Kidney epithelial cell (primary cell): ENCODE data around the gene GNG12. TPM values are rescaled to one million over a fixed set of nuclear protein-coding genes. Genes with fewer than 3 reads are reported as not detected.

Experiments used
- DNase-seq: peaks from one replicate; pipeline ENCODE4 v3.0.0-alpha.2; 2010; ENCODE audit warnings: low read depth
- H3K27me3 ChIP-seq: 2 replicates; pipeline ENCODE4 v1.6.0; 2011; ENCODE audit warnings: low read length; ENCODE audit not compliant: control insufficient read depth, insufficient read depth
- H3K36me3 ChIP-seq: 2 replicates; pipeline ENCODE4 v1.5.1; 2011; ENCODE audit warnings: low read length; ENCODE audit not compliant: control insufficient read depth, insufficient read depth
- H3K4me3 ChIP-seq: 2 replicates; pipeline ENCODE4 v1.5.1; 2011; ENCODE audit warnings: low read depth, mild to moderate bottlenecking, control low read depth, low read length
- total RNA-seq: library from RNA; depleted of rRNA; stranded (reverse); fragments of >200 nt; gene quantifications from 2 replicates; pipeline ENCODE4 v1.2.3, GENCODE V29; 2015
- TF ChIP-seq, protein P1 (sequence below): IDR thresholded peaks from 2 replicates; pipeline ENCODE4 v1.5.1; 2011; ENCODE audit warnings: mild to moderate bottlenecking, moderate library complexity, low read length, control low read depth, inconsistent platforms; ENCODE audit not compliant: insufficient read depth, poor library complexity, severe bottlenecking

Gene GNG12
- total RNA-seq, 1 donor from 2014 or later: 85.7 TPM

DNA sequence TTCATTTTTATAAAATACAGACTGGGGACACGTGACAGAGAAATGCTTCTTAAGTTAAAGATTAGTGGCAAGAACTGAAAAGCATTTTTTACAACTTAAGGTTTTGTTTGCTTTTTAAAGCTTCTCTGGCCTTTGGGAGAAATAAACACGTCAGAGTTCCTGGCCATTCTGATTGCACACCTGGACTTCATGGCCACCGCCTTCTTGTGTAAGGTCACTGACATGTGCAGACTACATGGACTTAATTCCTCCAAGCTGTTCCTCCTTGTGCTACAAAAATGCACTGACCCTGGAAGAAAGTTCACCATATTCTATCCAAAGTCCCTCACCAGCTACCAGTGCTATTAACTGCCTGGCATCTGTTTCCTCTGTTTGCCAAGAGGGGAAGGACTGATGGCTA is 92.1 kb downstream of the GNG12 start:
- TF ChIP-seq, protein P1, sequence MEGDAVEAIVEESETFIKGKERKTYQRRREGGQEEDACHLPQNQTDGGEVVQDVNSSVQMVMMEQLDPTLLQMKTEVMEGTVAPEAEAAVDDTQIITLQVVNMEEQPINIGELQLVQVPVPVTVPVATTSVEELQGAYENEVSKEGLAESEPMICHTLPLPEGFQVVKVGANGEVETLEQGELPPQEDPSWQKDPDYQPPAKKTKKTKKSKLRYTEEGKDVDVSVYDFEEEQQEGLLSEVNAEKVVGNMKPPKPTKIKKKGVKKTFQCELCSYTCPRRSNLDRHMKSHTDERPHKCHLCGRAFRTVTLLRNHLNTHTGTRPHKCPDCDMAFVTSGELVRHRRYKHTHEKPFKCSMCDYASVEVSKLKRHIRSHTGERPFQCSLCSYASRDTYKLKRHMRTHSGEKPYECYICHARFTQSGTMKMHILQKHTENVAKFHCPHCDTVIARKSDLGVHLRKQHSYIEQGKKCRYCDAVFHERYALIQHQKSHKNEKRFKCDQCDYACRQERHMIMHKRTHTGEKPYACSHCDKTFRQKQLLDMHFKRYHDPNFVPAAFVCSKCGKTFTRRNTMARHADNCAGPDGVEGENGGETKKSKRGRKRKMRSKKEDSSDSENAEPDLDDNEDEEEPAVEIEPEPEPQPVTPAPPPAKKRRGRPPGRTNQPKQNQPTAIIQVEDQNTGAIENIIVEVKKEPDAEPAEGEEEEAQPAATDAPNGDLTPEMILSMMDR: no peak
- Histone ChIP-seq H3K27me3 (no peaks in the 10 kb centered on the region), H3K36me3 (no peaks in the 10 kb centered on the region), H3K4me3 (no peak overlapping the region)
- no peak for DNase-seq

DNA sequence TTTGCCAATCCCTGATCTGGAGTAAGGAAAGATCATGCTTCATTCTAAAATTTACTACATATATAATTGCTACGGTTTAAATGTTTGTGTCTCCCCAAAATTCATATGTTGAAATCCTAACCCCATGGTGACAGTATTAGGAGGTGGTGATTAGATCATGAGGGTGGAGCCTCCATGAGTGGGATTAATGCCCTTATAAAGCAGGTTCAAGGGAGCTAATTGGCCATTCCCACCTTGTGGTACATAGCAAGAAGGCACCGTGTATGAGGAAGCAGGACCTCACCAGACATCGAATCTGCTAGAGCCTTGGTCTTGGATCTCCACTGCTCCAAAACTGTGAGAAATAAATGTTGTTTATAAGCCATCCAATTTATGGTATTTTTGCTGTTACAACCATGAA is 92.7 kb downstream of the GNG12 start:
- H3K4me3 ChIP-seq: no peak overlapping the region
- no peak for DNase-seq

DNA sequence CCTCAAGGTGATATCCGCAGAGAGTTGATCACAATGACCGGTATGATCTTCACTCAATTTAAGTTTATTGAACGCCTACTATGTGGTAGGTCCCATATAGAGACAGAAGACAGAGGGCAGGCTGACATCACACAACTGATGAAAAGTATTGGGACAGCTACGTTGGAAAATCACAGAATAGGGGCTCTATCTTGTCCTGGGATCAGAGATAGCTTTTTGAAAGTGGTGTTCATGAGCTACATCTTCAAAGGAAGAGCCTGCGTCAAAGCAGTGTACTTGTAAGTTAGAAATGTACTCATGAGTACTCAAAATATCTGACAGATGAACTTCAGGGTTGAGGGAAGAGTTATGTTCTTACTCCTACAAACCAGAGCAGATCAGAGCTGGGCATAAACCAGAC is 93.9 kb downstream of the GNG12 start:
- H3K27me3 ChIP-seq: no peaks in the 10 kb centered on the region
- TF ChIP-seq, protein P1: no peak

More for the DNA sequence above, 92.7 kb downstream of the GNG12 start:
- TF ChIP-seq, protein P1: no peak
- Histone ChIP-seq H3K36me3 (no peaks in the 10 kb centered on the region), H3K27me3 (no peaks in the 10 kb centered on the region)

DNA sequence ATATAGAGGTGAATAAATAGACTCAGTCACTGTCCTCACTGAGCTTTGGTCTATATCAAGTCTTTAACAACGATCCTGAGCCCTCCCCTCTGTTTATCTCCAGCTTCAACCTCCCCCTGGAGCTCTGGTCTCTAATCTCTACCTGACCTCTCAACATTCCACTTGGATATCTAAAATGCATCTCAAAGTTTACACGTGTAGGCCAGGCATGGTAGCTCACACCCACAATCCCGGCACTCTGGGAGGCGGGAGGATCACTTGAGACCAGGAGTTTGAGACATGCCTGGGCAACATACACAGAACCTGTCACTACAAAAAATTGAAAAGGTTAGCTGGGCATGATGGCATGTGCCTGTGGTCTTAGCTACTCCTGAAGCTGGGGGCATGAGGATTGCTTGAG is 94.9 kb downstream of the GNG12 start:
- no peaks in the 10 kb centered on the region for H3K27me3 ChIP-seq
- no peaks in the 10 kb centered on the region for H3K36me3 ChIP-seq
- no peak for DNase-seq
- H3K4me3 ChIP-seq: no peak overlapping the region
- TF ChIP-seq, protein P1: no peak

More for the DNA sequence above, 93.9 kb downstream of the GNG12 start:
- Histone ChIP-seq H3K36me3 (no peaks in the 10 kb centered on the region), H3K4me3 (no peak overlapping the region)
- no peak for DNase-seq

DNA sequence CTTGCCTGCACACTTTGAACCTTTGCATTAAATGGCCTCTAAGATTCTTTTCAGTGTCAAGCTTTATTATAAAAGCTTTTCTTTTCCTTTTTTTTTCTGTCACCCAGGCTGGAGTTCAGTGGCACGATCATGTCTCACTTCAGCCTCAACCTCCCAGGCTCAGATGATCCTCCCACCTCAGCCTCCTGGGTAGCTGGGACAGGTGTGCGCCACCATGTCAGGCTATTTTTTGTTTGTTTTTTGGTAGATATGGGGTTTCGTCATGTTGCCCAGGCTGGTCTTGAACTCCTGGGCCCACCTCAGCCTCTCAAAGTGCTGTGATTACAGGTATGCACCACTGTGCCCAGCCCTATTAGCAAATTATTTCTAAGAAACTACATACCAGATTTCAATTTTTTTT is 95.4 kb downstream of the GNG12 start:
- DNase-seq: no peak
- TF ChIP-seq, protein P1: no peak
- no peaks in the 10 kb centered on the region for H3K36me3 ChIP-seq
- H3K4me3 ChIP-seq: no peak overlapping the region
- no peaks in the 10 kb centered on the region for H3K27me3 ChIP-seq

DNA sequence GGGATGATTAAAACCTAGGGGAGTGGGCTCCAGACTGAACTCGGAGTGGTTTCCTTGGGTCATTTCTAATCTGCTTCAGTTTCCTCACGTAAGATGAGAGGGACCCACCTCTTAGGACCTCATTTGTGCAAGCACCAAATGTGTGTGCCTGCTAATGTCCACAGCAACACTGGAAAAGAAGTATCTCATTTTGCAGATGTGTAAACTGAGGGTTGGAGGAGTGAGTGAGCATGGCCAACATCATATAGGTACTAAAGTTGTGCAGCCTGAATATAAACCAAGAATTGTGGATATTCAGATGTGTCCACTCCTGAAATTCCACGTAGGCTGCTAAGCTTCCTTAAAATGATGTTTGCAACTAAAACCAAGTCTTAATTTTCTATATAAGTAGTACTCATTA is 96.5 kb downstream of the GNG12 start:
- H3K36me3 ChIP-seq: no peaks in the 10 kb centered on the region
- H3K4me3 ChIP-seq: no peak overlapping the region
- H3K27me3 ChIP-seq: no peaks in the 10 kb centered on the region
- no peak for DNase-seq
- TF ChIP-seq, protein P1: no peak
